SK-N-MC (cell line): ENCODE measurements around the gene TSHZ3.

Source experiments
- DNase-seq: peaks from one replicate; pipeline ENCODE4 v3.0.0-alpha.2; 2011; ENCODE audit warnings: low read depth, low spot score
- H3K27ac ChIP-seq: fragments of 200-600 bp; sonication (generic); 2 replicates; pipeline ENCODE4 v1.5.1; 2016; ENCODE audit warnings: mixed run types
- H3K36me3 ChIP-seq: fragments of 200-600 bp; sonication (generic); 2 replicates; pipeline ENCODE4 v1.6.1; 2017; ENCODE audit warnings: antibody characterized with exemption, low read length, mixed read lengths; ENCODE audit not compliant: insufficient read depth
- H3K4me3 ChIP-seq: fragments of 200-600 bp; sonication (generic); 2 replicates; pipeline ENCODE4 v1.5.1; 2016
- H3K9ac ChIP-seq: fragments of 200-600 bp; sonication (generic); 2 replicates; pipeline ENCODE4 v1.8.0; 2017; ENCODE audit warnings: mixed run types, mixed read lengths; ENCODE audit not compliant: insufficient read length
- H3K9me3 ChIP-seq: fragments of 200-600 bp; sonication (generic); 2 replicates; pipeline ENCODE4 v1.6.1; 2017; ENCODE audit warnings: low read depth, mild to moderate bottlenecking, antibody characterized with exemption, low read length, moderate library complexity, mixed read lengths
- EZH2 ChIP-seq: fragments of 200-600 bp; sonication (generic); IDR thresholded peaks from one replicate; pipeline ENCODE4 v1.6.1; 2017; ENCODE audit warnings: antibody characterized with exemption
- FOXP2 ChIP-seq: optimal IDR thresholded peaks from 2 replicates; pipeline ENCODE3; 2011; ENCODE audit warnings: mild to moderate bottlenecking, moderate library complexity; ENCODE audit not compliant: insufficient read depth; ENCODE audit errors: extremely low read length, control extremely low read depth
- POLR2AphosphoS5 ChIP-seq: IDR thresholded peaks from 2 replicates; pipeline ENCODE4 v1.6.1; 2012; ENCODE audit warnings: mild to moderate bottlenecking, low read depth, low read length, borderline replicate concordance

TSHZ3 gene

DNA sequence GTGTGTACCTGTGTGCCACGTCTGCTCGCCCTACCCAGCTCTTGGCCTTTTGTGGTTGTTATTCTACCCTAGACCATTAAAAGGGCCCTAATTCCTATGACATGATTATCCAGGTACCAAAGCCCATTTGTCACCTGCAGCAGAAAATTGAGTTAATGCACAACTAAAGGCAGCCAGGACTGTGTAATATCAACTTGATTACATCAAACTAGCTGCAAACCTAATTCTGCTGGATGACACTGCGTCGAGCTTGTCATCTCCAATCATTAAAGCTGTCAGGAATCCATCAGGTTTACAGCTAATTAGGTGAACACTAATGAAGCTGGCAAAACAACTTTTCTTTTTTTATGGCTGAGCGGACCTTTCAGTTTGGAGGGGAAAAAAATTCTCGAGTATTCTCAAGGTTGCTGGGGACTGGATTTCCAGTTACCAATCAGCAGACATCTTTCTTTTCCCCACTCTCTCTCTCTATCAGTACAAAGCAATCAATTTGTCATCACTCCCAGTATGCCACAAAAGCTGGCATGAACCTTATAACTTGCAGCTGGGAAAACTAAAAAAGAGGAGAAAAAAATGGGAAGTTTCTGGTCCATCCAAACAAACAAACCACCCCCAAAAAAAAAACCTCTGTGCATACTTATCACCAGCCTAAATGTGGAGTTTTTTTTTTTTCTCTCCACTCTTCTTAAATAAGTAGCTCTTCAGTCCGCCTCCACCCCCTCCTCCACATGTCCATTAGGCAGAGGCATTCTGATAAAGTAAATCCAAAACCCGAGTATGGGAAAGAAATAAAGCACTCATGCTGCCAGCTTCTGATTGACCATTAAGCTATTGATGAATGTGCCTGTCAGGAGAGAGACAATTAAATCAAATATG is 2.8 kb downstream of the TSHZ3 start:
- Histone ChIP-seq H3K27ac (peak overlapping the region; percentile 86), H3K9ac (peak overlapping the region; percentile 87), H3K36me3 (peaks cover 68% of the 10 kb centered on the region), H3K9me3 (no peaks in the 10 kb centered on the region), H3K4me3 (peak overlapping the region; percentile 90)
- TF ChIP-seq POLR2AphosphoS5: no peak
- no peak for TF ChIP-seq FOXP2
- DNase-seq: no peak

DNA sequence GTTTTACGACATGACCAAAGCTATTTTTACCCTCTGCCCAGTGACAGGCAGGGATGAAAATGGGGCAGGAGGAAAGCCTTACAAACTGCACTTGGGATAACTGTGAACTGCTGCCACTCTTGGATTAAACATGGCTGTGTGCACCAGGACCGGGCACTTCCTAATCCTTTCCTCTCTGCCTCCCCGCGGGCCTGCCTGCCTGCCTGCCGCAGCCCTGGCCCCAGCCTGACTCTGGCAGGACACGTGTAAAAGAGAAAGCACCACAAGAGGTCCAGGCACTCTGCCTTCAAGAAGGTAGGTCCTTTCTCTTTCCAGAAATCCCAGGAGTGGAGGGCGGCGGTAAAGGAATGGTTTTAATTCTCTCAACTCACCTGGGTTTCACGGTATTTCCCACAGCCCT is 4.8 kb downstream of the TSHZ3 start:
- Histone ChIP-seq H3K9me3 (no peaks in the 10 kb centered on the region), H3K27ac (peak overlapping the region; percentile 86), H3K36me3 (peaks cover 80% of the 10 kb centered on the region), H3K4me3 (peak overlapping the region; percentile 90), H3K9ac (peak overlapping the region; percentile 87)
- DNase-seq: no peak
- TF ChIP-seq EZH2 (no peak), POLR2AphosphoS5 (no peak; the same call in 1 of the 2 replicates), FOXP2 (no peak)

DNA sequence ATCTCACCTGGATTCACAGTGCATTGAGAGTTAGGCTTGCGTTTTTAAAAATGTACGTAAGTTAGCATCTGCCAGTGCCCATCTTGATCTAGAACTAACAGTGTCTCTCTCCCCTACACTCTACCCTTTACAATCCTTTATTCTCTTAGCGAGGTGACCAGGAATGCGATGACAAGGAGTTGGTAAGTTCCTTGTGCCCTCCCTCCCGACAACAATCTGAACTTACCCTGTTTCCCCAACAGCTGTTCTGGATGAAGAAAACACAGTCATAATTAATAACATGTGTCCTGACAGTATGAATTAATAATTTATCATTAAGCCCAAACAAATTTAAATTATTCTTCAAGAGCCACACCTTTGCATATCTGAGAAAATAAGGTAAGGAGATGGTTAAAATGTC is 6.3 kb downstream of the TSHZ3 start:
- peaks cover 90% of the 10 kb centered on the region for H3K36me3 ChIP-seq
- TF ChIP-seq FOXP2 (no peak), POLR2AphosphoS5 (no peak), EZH2 (no peak)
- no peak for DNase-seq
- peak overlapping the region; percentile 86 for H3K27ac ChIP-seq
- peak overlapping the region; percentile 90 for H3K4me3 ChIP-seq
- H3K9ac ChIP-seq: peak overlapping the region; percentile 87
- no peaks in the 10 kb centered on the region for H3K9me3 ChIP-seq

DNA sequence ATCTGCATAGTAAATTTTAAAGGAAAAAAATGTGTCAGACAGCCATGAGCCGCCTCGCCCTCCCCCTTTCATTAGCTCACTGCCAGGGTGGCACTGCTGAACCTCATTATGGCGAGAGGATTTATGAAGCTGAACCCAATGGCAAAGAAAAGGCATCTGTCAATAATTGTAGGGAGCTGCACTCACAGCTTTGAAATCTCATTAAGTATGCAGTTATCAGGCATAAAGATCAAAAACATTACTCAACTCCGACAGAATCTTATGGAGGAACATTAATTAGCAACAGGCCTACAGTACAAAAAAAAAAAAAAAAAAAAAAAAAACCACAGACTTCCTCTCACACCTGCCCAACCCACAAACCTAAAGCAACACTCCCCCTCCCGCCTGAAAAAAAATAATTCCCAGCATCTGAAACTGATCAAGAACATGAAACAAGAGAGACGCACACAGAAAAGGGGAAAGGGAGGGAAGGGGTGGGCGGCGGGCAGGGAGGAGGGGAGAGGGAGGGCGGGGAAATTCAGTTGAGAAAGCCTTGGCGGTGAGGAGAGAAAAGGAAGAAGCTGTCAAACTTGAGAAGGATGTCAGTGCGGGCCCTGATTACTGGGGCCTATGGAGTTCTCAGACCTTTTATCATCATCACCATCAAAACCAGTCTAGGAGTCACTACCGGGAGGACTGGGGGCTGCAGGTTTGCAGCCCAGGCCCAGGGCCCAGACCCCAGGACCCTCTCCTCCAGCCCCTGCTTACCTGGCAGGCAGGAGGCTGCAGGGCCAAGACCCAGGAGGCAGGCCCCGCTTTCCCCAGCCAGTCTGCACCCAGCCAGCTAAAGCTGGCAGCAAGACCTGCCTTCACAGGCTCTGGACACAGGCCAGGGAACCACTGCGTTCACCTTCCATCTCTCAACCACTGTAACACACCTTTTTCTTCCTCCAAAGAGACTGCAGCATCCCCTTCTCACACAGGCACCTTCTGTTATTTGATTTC is 8.9 kb downstream of the TSHZ3 start:
- no peaks in the 10 kb centered on the region for H3K9me3 ChIP-seq
- TF ChIP-seq POLR2AphosphoS5: no peak; the same call in none of the 2 replicates
- no peak for TF ChIP-seq FOXP2
- no peak for TF ChIP-seq EZH2
- peak; percentile 86 for DNase-seq
- peaks cover 90% of the 10 kb centered on the region for H3K36me3 ChIP-seq
- H3K4me3 ChIP-seq: peak overlapping the region; percentile 90
- peak overlapping the region; percentile 86 for H3K27ac ChIP-seq
- H3K9ac ChIP-seq: peak overlapping the region; percentile 46

DNA sequence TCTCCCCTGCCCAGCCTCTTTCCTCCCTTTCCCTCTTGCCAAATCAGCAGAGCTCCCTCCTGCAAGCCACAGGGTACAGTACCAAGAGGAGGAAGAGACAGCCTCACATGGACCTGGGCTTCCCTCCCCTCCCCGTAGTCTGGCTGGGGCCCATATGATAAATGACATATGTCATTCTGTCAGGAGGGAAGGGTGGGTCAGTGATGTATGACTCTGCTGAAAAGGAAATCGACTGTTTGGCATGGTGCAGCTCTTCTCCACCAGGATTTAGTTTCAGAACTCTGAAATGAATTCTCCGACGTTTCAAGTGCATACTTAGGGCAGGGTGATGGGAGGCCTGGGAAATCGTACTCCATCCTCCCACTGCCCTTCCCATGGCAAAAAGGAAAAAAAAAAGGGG is 9.8 kb downstream of the TSHZ3 start:
- Histone ChIP-seq H3K27ac (peak overlapping the region; percentile 82), H3K9ac (peak overlapping the region; percentile 46), H3K9me3 (no peaks in the 10 kb centered on the region), H3K4me3 (peak overlapping the region; percentile 90), H3K36me3 (peaks cover 85% of the 10 kb centered on the region)
- TF ChIP-seq FOXP2 (no peak), POLR2AphosphoS5 (no peak; the same call in 1 of the 2 replicates), EZH2 (no peak)
- no peak for DNase-seq

DNA sequence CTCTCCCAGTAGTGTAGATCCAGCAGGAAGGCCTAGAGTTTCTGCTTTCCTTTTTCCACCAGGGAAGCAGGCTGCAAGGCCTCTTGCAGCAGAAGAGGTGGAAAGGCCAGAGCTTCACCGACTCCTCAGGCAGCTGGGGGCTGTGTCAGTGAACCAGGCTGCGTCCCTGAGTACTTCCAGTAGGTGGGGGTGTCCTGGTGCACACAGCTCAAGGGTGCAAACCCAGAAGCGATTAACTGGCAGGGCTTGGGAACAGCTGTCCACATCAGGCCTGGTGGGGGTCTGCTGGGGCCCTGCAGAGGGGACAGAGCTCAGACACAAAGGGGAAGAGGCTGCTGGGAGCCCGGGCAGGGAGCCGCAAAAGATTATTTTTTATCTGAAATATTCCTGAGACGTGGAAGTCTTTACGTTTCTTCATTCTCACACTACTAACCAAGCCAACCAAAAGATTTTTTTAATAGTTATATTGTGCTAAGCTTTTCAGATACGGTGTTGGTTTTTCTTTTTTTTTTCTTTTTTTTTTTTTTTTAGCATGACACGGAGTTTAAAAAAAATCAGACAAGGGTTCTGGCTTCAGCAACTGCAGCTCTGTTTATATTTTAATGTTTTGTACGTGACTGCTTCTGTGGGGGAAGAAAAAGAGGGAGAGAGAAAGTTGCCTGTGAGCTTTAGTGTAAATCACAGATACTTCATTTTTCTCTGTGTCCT is 11.0 kb downstream of the TSHZ3 start:
- no peak for DNase-seq
- no peak for TF ChIP-seq EZH2
- TF ChIP-seq POLR2AphosphoS5: peak; percentile 30; the same call in 1 of the 2 replicates
- TF ChIP-seq FOXP2: no peak
- peak overlapping the region; percentile 82 for H3K27ac ChIP-seq
- H3K9me3 ChIP-seq: no peaks in the 10 kb centered on the region
- peak overlapping the region; percentile 49 for H3K9ac ChIP-seq
- H3K36me3 ChIP-seq: peaks cover 82% of the 10 kb centered on the region
- peak overlapping the region; percentile 90 for H3K4me3 ChIP-seq

DNA sequence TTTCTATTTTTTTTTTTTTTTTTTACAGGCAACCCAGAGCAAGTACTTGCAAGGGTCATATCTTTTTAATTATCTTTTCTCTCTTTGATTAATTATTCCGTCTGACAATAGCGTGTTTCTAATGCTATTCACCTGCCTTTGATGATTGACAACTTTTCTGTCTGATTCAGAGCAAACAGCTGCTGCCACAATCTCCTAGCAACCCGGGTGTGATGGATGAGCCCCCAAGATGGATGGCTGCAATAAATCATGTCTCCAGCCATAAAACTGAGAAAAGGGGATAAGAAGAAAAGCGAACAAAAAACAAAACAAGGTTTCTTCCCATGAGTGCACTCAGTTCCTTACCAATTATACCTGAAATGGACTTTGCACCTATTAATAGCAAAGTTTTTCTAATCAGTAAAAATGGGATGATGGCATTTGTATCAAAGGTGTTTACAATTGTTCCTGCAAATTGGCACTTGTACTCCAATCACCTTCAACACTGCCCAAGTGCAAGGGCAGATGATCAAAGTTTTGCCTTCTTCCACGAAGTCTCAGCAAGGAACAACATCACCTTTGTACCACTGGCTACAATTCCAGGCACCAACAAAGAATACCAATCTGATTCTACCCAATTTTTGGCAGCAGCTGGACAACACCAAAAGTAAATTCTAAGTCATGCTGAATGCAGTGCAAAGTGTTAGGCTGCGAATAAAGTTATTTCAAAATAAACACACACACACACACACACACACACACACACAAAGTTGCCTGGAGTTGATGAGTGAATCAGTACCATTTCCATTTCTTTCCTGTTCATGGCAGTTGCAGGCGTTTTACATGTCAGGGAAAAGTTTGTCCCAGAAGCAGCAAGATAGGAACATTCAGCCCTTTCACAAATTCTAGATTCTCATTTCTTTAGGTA is 12.0 kb downstream of the TSHZ3 start:
- Histone ChIP-seq H3K27ac (peak overlapping the region; percentile 82), H3K9me3 (no peaks in the 10 kb centered on the region), H3K4me3 (0 out of 2 replicates have a peak overlapping the region, but pooled peaks have one; percentile 31), H3K36me3 (peaks cover 78% of the 10 kb centered on the region), H3K9ac (no peak overlapping the region)
- no peak for TF ChIP-seq POLR2AphosphoS5
- TF ChIP-seq FOXP2: no peak
- no peak for TF ChIP-seq EZH2
- no peak for DNase-seq
